ENCODE measurements around the gene KLF16. TPM values are rescaled to one million over a fixed set of nuclear protein-coding genes. Genes with fewer than 3 reads are reported as not detected.

KLF16 gene
- total RNA-seq, 1 donor from 2014 or later = 2.9 TPM

GRCh38 chr19:1867349-1867724, 4.0 kb upstream of the KLF16 start:
- no peak for DNase-seq

GRCh38 chr19:1866693-1867348, 3.4 kb upstream of the KLF16 start:
- no peak for DNase-seq

- no peak for DNase-seq
Measured at GRCh38 chr19:1865172-1866010, 2.0 kb upstream of the KLF16 start.

GRCh38 chr19:1864480-1865171, 1.2 kb upstream of the KLF16 start:
- DNase-seq = no peak

- peak; percentile 91 for DNase-seq
Measured at GRCh38 chr19:1863638-1864479, 480 bp upstream of the KLF16 start.

- DNase-seq = no peak
Measured at GRCh38 chr19:1862424-1863327, 703 bp downstream of the KLF16 start.

GRCh38 chr19:1862068-1862423, 1.3 kb downstream of the KLF16 start:
- DNase-seq = no peak

GRCh38 chr19:1861599-1862031, 1.8 kb downstream of the KLF16 start:
- DNase-seq = no peak

GRCh38 chr19:1860821-1861598, 2.4 kb downstream of the KLF16 start:
- DNase-seq = no peak

- DNase-seq = peak; percentile 72
Measured at GRCh38 chr19:1860042-1860775, 3.2 kb downstream of the KLF16 start.

- no peak for DNase-seq
Measured at GRCh38 chr19:1859331-1859781, 4.0 kb downstream of the KLF16 start.

GRCh38 chr19:1858412-1859081, 4.8 kb downstream of the KLF16 start:
- DNase-seq = no peak

GRCh38 chr19:1857648-1858326, 5.6 kb downstream of the KLF16 start:
- DNase-seq = no peak

- no peak for DNase-seq
Measured at GRCh38 chr19:1856698-1857603, 6.4 kb downstream of the KLF16 start.

- DNase-seq = no peak
Measured at GRCh38 chr19:1856345-1856697, 7.1 kb downstream of the KLF16 start.

- no peak for DNase-seq
Measured at GRCh38 chr19:1855828-1856255, 7.5 kb downstream of the KLF16 start.

Data from skin of body (tissue), 2 donors.